Measurements from ENCODE around the gene CDH4.
A peak's percentile ranks its signal among the peaks of the same experiment; 100 is the strongest.

The CDH4 gene

GRCh38 chr20:61556673-61557072 lies 304.6 kb downstream of the CDH4 start:
- peak overlapping the region; percentile 68 for H2BK15ac ChIP-seq (ENCODE audit: low read length)
- H3K9me3 ChIP-seq (replicated peaks in 1 of 2; ENCODE audit: control insufficient read depth in 2 of 2, insufficient read depth in 1 of 2, low read depth in 1 of 2, low read length in 2 of 2) = peaks cover 3 to 10% of the 10 kb centered on the region in 2 donors
- peak overlapping the region; percentile 88 for H3K18ac ChIP-seq (ENCODE audit: low read length)
- H2AFZ ChIP-seq (ENCODE audit: low read length) = no peak overlapping the region
- no CpG with 5 or more reads among the region's 13 CpGs for WGBS, 2 donors (ENCODE audit: extremely low coverage in 2 of 2, insufficient read length in 2 of 2, insufficient replicate concordance in 1 of 2)
- no peak overlapping the region for H4K91ac ChIP-seq (ENCODE audit: low read depth, low read length, poor library complexity)
- no peak overlapping the region for H3K9ac ChIP-seq (ENCODE audit: low read depth, low read length, poor library complexity)
- H3K79me1 ChIP-seq (ENCODE audit: low read depth, low read length) = no peaks in the 10 kb centered on the region
- peak overlapping the region; percentile 55 for H2BK5ac ChIP-seq (ENCODE audit: low read length)
- no peak overlapping the region for H3K14ac ChIP-seq (ENCODE audit: low read length)
- peak overlapping the region; percentile 59 for H3K27ac ChIP-seq (replicated peaks; ENCODE audit: low read length)
- H2AK5ac ChIP-seq (ENCODE audit: low read depth, low read length) = peak overlapping the region; percentile 92
- no peak overlapping the region for H2BK120ac ChIP-seq (ENCODE audit: low read depth, low read length)
- H2BK12ac ChIP-seq (ENCODE audit: low read length) = no peak overlapping the region
- H3K4ac ChIP-seq (ENCODE audit: low read length) = peak overlapping the region; percentile 31
- H3K4me1 ChIP-seq (ENCODE audit: control insufficient read depth in 2 of 2, insufficient read depth in 1 of 2, low read depth in 1 of 2, low read length in 2 of 2) = peaks cover 0 to 8% of the 10 kb centered on the region in 2 donors
- H3K4me2 ChIP-seq (ENCODE audit: insufficient read depth, low read length, poor library complexity, severe bottlenecking) = no peak overlapping the region
- no peak overlapping the region for H3K4me3 ChIP-seq (ENCODE audit: low read length in 2 of 2)
- H4K8ac ChIP-seq (ENCODE audit: low read depth, low read length) = no peak overlapping the region
- DNase-seq (ENCODE audit: low spot score) = no peak
- no peaks in the 10 kb centered on the region for H3K27me3 ChIP-seq (ENCODE audit: control insufficient read depth in 3 of 3, insufficient read depth in 3 of 3, low read depth in 1 of 3, low read length in 3 of 3)
- H3K36me3 ChIP-seq (replicated peaks in 1 of 2; ENCODE audit: control insufficient read depth in 2 of 2, insufficient read depth in 2 of 2, low read length in 2 of 2) = no peaks in the 10 kb centered on the region
- no peak overlapping the region for H3K23ac ChIP-seq (ENCODE audit: low read depth, low read length, poor library complexity)

GRCh38 chr20:61557621-61558020 lies 305.6 kb downstream of the CDH4 start:
- WGBS, 2 donors (ENCODE audit: extremely low coverage in 2 of 2, insufficient read length in 2 of 2, insufficient replicate concordance in 1 of 2) = no CpG with 5 or more reads among the region's 17 CpGs
- Histone ChIP-seq H3K4me1 (ENCODE audit: control insufficient read depth in 2 of 2, insufficient read depth in 1 of 2, low read depth in 1 of 2, low read length in 2 of 2) (peaks cover 0 to 10% of the 10 kb centered on the region in 2 donors), H4K8ac (ENCODE audit: low read depth, low read length) (no peak overlapping the region)

GRCh38 chr20:61558726-61559125 lies 306.7 kb downstream of the CDH4 start:
- no CpG with 5 or more reads among the region's 10 CpGs for WGBS, 2 donors (ENCODE audit: extremely low coverage in 2 of 2, insufficient read length in 2 of 2, insufficient replicate concordance in 1 of 2)
- no peak overlapping the region for H4K91ac ChIP-seq (ENCODE audit: low read depth, low read length, poor library complexity)
- H2BK12ac ChIP-seq (ENCODE audit: low read length) = no peak overlapping the region
- no peak overlapping the region for H4K8ac ChIP-seq (ENCODE audit: low read depth, low read length)
- H3K36me3 ChIP-seq (replicated peaks in 1 of 2; ENCODE audit: control insufficient read depth in 2 of 2, insufficient read depth in 2 of 2, low read length in 2 of 2) = no peaks in the 10 kb centered on the region
- no peak overlapping the region for H2BK120ac ChIP-seq (ENCODE audit: low read depth, low read length)
- H3K4me1 ChIP-seq (ENCODE audit: control insufficient read depth in 2 of 2, insufficient read depth in 1 of 2, low read depth in 1 of 2, low read length in 2 of 2) = peaks cover 6 to 21% of the 10 kb centered on the region in 2 donors
- no peak overlapping the region for H2AK5ac ChIP-seq (ENCODE audit: low read depth, low read length)
- H3K18ac ChIP-seq (ENCODE audit: low read length) = no peak overlapping the region
- no peak for DNase-seq (ENCODE audit: low spot score)
- H3K14ac ChIP-seq (ENCODE audit: low read length) = no peak overlapping the region
- no peak overlapping the region for H3K4ac ChIP-seq (ENCODE audit: low read length)
- no peaks in the 10 kb centered on the region for H3K79me1 ChIP-seq (ENCODE audit: low read depth, low read length)
- H3K9me3 ChIP-seq (replicated peaks in 1 of 2; ENCODE audit: control insufficient read depth in 2 of 2, insufficient read depth in 1 of 2, low read depth in 1 of 2, low read length in 2 of 2) = peaks cover 2 to 4% of the 10 kb centered on the region in 2 donors
- no peak overlapping the region for H2BK15ac ChIP-seq (ENCODE audit: low read length)
- no peak overlapping the region for H3K4me3 ChIP-seq (ENCODE audit: low read length in 2 of 2)
- no peak overlapping the region for H2AFZ ChIP-seq (ENCODE audit: low read length)
- H2BK5ac ChIP-seq (ENCODE audit: low read length) = no peak overlapping the region
- peak overlapping the region; percentile 5 for H3K27ac ChIP-seq (replicated peaks; ENCODE audit: low read length)
- H3K23ac ChIP-seq (ENCODE audit: low read depth, low read length, poor library complexity) = no peak overlapping the region
- H3K4me2 ChIP-seq (ENCODE audit: insufficient read depth, low read length, poor library complexity, severe bottlenecking) = no peak overlapping the region
- no peaks in the 10 kb centered on the region for H3K27me3 ChIP-seq (ENCODE audit: control insufficient read depth in 3 of 3, insufficient read depth in 3 of 3, low read depth in 1 of 3, low read length in 3 of 3)
- no peak overlapping the region for H3K9ac ChIP-seq (ENCODE audit: low read depth, low read length, poor library complexity)

More at GRCh38 chr20:61557621-61558020, 305.6 kb downstream of the CDH4 start:
- Histone ChIP-seq H3K27ac (replicated peaks; ENCODE audit: low read length) (peak overlapping the region; percentile 59), H3K9ac (ENCODE audit: low read depth, low read length, poor library complexity) (no peak overlapping the region), H2AK5ac (ENCODE audit: low read depth, low read length) (no peak overlapping the region), H3K4ac (ENCODE audit: low read length) (no peak overlapping the region), H4K91ac (ENCODE audit: low read depth, low read length, poor library complexity) (no peak overlapping the region), H3K4me3 (ENCODE audit: low read length in 2 of 2) (no peak overlapping the region), H3K9me3 (replicated peaks in 1 of 2; ENCODE audit: control insufficient read depth in 2 of 2, insufficient read depth in 1 of 2, low read depth in 1 of 2, low read length in 2 of 2) (peaks cover 2 to 6% of the 10 kb centered on the region in 2 donors), H3K23ac (ENCODE audit: low read depth, low read length, poor library complexity) (no peak overlapping the region), H2BK120ac (ENCODE audit: low read depth, low read length) (no peak overlapping the region), H2BK5ac (ENCODE audit: low read length) (no peak overlapping the region), H3K36me3 (replicated peaks in 1 of 2; ENCODE audit: control insufficient read depth in 2 of 2, insufficient read depth in 2 of 2, low read length in 2 of 2) (no peaks in the 10 kb centered on the region), H3K79me1 (ENCODE audit: low read depth, low read length) (no peaks in the 10 kb centered on the region), H3K18ac (ENCODE audit: low read length) (no peak overlapping the region), H3K14ac (ENCODE audit: low read length) (no peak overlapping the region), H2AFZ (ENCODE audit: low read length) (no peak overlapping the region), H2BK15ac (ENCODE audit: low read length) (no peak overlapping the region), H2BK12ac (ENCODE audit: low read length) (no peak overlapping the region), H3K27me3 (ENCODE audit: control insufficient read depth in 3 of 3, insufficient read depth in 3 of 3, low read depth in 1 of 3, low read length in 3 of 3) (no peaks in the 10 kb centered on the region), H3K4me2 (ENCODE audit: insufficient read depth, low read length, poor library complexity, severe bottlenecking) (no peak overlapping the region)
- DNase-seq (ENCODE audit: low spot score) = no peak

GRCh38 chr20:61559706-61560315 lies 307.8 kb downstream of the CDH4 start:
- Histone ChIP-seq H3K18ac (ENCODE audit: low read length) (peak overlapping the region; percentile 86), H2BK12ac (ENCODE audit: low read length) (no peak overlapping the region), H3K14ac (ENCODE audit: low read length) (no peak overlapping the region), H3K4me2 (ENCODE audit: insufficient read depth, low read length, poor library complexity, severe bottlenecking) (no peak overlapping the region), H2BK5ac (ENCODE audit: low read length) (no peak overlapping the region), H2BK120ac (ENCODE audit: low read depth, low read length) (no peak overlapping the region), H3K4ac (ENCODE audit: low read length) (no peak overlapping the region), H2BK15ac (ENCODE audit: low read length) (no peak overlapping the region), H3K9me3 (replicated peaks in 1 of 2; ENCODE audit: control insufficient read depth in 2 of 2, insufficient read depth in 1 of 2, low read depth in 1 of 2, low read length in 2 of 2) (peaks cover 2 to 8% of the 10 kb centered on the region in 2 donors), H3K36me3 (replicated peaks in 1 of 2; ENCODE audit: control insufficient read depth in 2 of 2, insufficient read depth in 2 of 2, low read length in 2 of 2) (no peaks in the 10 kb centered on the region), H3K27ac (replicated peaks; ENCODE audit: low read length) (no peak overlapping the region), H3K27me3 (ENCODE audit: control insufficient read depth in 3 of 3, insufficient read depth in 3 of 3, low read depth in 1 of 3, low read length in 3 of 3) (no peaks in the 10 kb centered on the region), H4K8ac (ENCODE audit: low read depth, low read length) (no peak overlapping the region), H3K4me3 (ENCODE audit: low read length in 2 of 2) (no peak overlapping the region), H3K23ac (ENCODE audit: low read depth, low read length, poor library complexity) (no peak overlapping the region), H4K91ac (ENCODE audit: low read depth, low read length, poor library complexity) (no peak overlapping the region), H2AK5ac (ENCODE audit: low read depth, low read length) (peak overlapping the region; percentile 30), H2AFZ (ENCODE audit: low read length) (no peak overlapping the region), H3K4me1 (ENCODE audit: control insufficient read depth in 2 of 2, insufficient read depth in 1 of 2, low read depth in 1 of 2, low read length in 2 of 2) (peaks cover 6 to 23% of the 10 kb centered on the region in 2 donors), H3K79me1 (ENCODE audit: low read depth, low read length) (no peaks in the 10 kb centered on the region), H3K9ac (ENCODE audit: low read depth, low read length, poor library complexity) (no peak overlapping the region)
- no CpG with 5 or more reads among the region's 19 CpGs for WGBS, 2 donors (ENCODE audit: extremely low coverage in 2 of 2, insufficient read length in 2 of 2, insufficient replicate concordance in 1 of 2)
- no peak for DNase-seq (ENCODE audit: low spot score)
